Measurements from ENCODE around the gene CNTNAP2. TPM values are rescaled to one million over a fixed set of nuclear protein-coding genes. Genes with fewer than 3 reads are reported as not detected.

Gene CNTNAP2
- total RNA-seq, 2 donors from 2014 or later, result 171 to 228 TPM

GRCh38 chr7:147008530-147008929 lies 891.9 kb downstream of the CNTNAP2 start:
- Histone ChIP-seq H3K27ac (ENCODE audit: low read depth, low read length) (no peak overlapping the region), H3K9me3 (ENCODE audit: control insufficient read depth, low read length) (peaks cover 4% of the 10 kb centered on the region), H3K27me3 (ENCODE audit: control insufficient read depth, insufficient read depth, low read length, poor library complexity, severe bottlenecking) (no peaks in the 10 kb centered on the region), H3K9ac (ENCODE audit: extremely low read depth, low read length, poor library complexity, severe bottlenecking) (no peak overlapping the region), H3K4me3 (ENCODE audit: low read length) (no peak overlapping the region), H3K4me1 (ENCODE audit: control insufficient read depth, insufficient read depth, low read length) (no peaks in the 10 kb centered on the region), H3K36me3 (ENCODE audit: control insufficient read depth, insufficient read depth, low read length) (no peaks in the 10 kb centered on the region)
- Mint-ChIP-seq H3K9me3 (no peaks in the 10 kb centered on the region), H3K36me3 (ENCODE audit: low read depth) (no peaks in the 10 kb centered on the region), H3K4me3 (no peak overlapping the region), H3K27ac (no peak overlapping the region), H3K4me1 (no peaks in the 10 kb centered on the region), H3K27me3 (ENCODE audit: insufficient read depth) (no peaks in the 10 kb centered on the region)
- DNase-seq, result no peak
- 90 to 94% methylated on average over 1 to 6 of the region's 6 CpGs for WGBS, 2 experiments (ENCODE audit: insufficient coverage in 1 of 2, insufficient read length in 1 of 2)
- TF ChIP-seq, protein P1, sequence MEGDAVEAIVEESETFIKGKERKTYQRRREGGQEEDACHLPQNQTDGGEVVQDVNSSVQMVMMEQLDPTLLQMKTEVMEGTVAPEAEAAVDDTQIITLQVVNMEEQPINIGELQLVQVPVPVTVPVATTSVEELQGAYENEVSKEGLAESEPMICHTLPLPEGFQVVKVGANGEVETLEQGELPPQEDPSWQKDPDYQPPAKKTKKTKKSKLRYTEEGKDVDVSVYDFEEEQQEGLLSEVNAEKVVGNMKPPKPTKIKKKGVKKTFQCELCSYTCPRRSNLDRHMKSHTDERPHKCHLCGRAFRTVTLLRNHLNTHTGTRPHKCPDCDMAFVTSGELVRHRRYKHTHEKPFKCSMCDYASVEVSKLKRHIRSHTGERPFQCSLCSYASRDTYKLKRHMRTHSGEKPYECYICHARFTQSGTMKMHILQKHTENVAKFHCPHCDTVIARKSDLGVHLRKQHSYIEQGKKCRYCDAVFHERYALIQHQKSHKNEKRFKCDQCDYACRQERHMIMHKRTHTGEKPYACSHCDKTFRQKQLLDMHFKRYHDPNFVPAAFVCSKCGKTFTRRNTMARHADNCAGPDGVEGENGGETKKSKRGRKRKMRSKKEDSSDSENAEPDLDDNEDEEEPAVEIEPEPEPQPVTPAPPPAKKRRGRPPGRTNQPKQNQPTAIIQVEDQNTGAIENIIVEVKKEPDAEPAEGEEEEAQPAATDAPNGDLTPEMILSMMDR (conservative IDR thresholded peaks at IDR 0.05), result no peak

DNA sequence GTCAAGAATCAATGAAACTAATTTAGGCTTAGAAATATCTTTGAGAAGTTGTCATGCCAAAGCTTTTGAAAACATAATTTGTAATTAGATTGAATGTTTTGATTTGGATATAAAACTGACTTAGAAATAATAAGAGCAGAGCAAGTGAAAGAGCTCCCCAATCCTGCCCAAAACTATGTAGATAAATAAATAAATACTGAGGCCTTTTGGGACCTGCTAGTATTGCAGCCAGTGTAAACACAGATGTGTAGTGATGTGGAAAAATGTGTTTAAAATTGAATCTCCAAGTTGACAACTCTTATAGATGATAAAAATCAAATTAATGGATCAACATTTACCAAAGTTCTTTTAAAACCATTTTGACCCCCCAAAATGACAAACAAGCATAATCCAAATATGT lies 896.1 kb downstream of the CNTNAP2 start:
- no peak for DNase-seq
- H3K4me1 ChIP-seq (ENCODE audit: control insufficient read depth, insufficient read depth, low read length), result no peaks in the 10 kb centered on the region
- TF ChIP-seq, protein P1 (conservative IDR thresholded peaks at IDR 0.05), result no peak
- Mint-ChIP-seq H3K36me3 (ENCODE audit: low read depth) (no peaks in the 10 kb centered on the region), H3K9me3 (no peaks in the 10 kb centered on the region), H3K4me1 (no peaks in the 10 kb centered on the region), H3K4me3 (no peak overlapping the region), H3K27me3 (ENCODE audit: insufficient read depth) (no peaks in the 10 kb centered on the region), H3K27ac (no peak overlapping the region)
- no peaks in the 10 kb centered on the region for H3K9me3 ChIP-seq (ENCODE audit: control insufficient read depth, low read length)
- H3K27me3 ChIP-seq (ENCODE audit: control insufficient read depth, insufficient read depth, low read length, poor library complexity, severe bottlenecking), result no peaks in the 10 kb centered on the region
- H3K27ac ChIP-seq (ENCODE audit: low read depth, low read length), result no peak overlapping the region
- H3K36me3 ChIP-seq (ENCODE audit: control insufficient read depth, insufficient read depth, low read length), result no peaks in the 10 kb centered on the region
- H3K9ac ChIP-seq (ENCODE audit: extremely low read depth, low read length, poor library complexity, severe bottlenecking), result no peak overlapping the region
- no peak overlapping the region for H3K4me3 ChIP-seq (ENCODE audit: low read length)

DNA sequence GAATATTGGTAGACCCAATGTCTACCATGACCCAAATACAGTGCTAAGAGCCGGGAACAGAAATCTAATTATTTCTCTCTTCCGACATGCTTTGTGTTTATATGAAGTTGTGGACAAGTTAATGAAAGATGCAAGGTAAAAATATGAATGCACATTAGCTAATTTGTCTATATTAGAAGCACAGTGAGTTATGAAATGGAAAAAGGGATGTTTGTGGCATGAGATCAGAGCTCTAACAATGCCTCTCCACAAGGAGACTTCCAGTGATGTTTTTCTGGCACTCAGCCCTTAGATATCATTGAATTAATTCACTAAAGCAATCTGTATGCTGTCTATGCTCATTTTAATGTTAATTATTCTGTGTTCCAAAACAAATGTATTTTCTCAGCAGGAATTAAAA lies 897.2 kb downstream of the CNTNAP2 start:
- Mint-ChIP-seq H3K27me3 (ENCODE audit: insufficient read depth) (no peaks in the 10 kb centered on the region), H3K36me3 (ENCODE audit: low read depth) (no peaks in the 10 kb centered on the region), H3K9me3 (no peaks in the 10 kb centered on the region), H3K27ac (no peak overlapping the region), H3K4me1 (peaks cover 6% of the 10 kb centered on the region), H3K4me3 (no peak overlapping the region)
- 98% methylated on average over 2 of the region's 2 CpGs; no CpG with 5 or more reads in 1 of the 2 experiments for whole genome bisulfite sequencing, 2 experiments (ENCODE audit: insufficient coverage in 1 of 2, insufficient read length in 1 of 2)
- DNase-seq, result no peak
- no peak overlapping the region for H3K4me3 ChIP-seq (ENCODE audit: low read length)
- H3K9me3 ChIP-seq (ENCODE audit: control insufficient read depth, low read length), result no peaks in the 10 kb centered on the region
- no peaks in the 10 kb centered on the region for H3K27me3 ChIP-seq (ENCODE audit: control insufficient read depth, insufficient read depth, low read length, poor library complexity, severe bottlenecking)
- TF ChIP-seq, protein P1 (conservative IDR thresholded peaks at IDR 0.05), result no peak
- H3K27ac ChIP-seq (ENCODE audit: low read depth, low read length), result no peak overlapping the region
- H3K9ac ChIP-seq (ENCODE audit: extremely low read depth, low read length, poor library complexity, severe bottlenecking), result no peak overlapping the region
- no peaks in the 10 kb centered on the region for H3K4me1 ChIP-seq (ENCODE audit: control insufficient read depth, insufficient read depth, low read length)
- H3K36me3 ChIP-seq (ENCODE audit: control insufficient read depth, insufficient read depth, low read length), result no peaks in the 10 kb centered on the region
